HG03064 (cell line): ENCODE measurements around the gene PKDREJ.
"Not testable (repeated sequence)": the region's sequence is repeated elsewhere in the genome, so short reads cannot be mapped to it uniquely, and the experiment has no call there.

Source experiments
- ATAC-seq: cut with Tn5 transposase; IDR thresholded peaks from one replicate; pipeline ENCODE4 v1.9.1; 2021; ENCODE audit warnings: low read depth; ENCODE audit not compliant: unreplicated experiment

PKDREJ gene

DNA sequence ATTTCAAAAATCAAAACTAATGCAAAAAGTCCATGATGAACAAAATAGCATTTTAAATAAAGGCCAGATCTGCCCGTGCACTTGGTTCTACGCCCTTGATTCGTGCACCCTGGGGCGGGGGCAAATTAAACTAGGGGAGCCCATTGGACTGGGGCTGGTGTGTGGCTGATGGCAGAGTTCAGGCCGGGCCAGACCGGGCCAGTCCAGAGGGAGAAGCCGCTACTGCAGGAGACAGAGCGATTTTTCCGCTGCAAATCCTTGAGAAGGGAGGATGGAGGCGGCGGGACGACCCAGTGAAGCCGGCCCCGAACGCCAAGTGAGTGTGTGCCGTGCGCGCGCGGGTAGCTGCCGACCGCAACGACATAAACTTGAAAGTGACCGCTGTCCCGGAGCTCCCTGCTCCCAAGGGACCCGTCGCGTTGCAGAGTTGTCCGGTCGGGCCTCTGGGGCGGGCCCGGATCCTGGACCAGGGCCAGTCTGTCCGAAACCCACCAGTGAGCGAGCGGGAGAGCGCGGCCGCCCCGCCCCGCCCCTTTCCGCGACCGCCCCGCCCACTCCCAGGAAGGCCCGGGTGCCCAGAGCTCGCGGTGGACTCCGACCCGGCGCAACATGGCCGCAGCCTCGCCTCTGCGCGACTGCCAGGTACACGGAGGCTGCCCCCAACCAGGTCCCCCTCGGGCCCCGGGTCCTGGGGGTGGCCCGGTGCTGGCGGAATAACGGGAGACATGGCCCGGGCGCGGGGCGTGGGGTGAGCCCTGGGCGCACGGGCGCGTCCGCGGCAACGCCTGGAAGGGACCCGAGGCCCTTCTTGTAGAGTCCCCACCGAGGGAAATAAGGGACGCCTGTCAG is 4.5 kb upstream of the PKDREJ start, which contains the start of gene TTC38:
TTC38 (plus strand) TSS at position 578 of the 849 bp plus-strand sequence; CDS start at position 610, 32 bp downstream.
- no peak for ATAC-seq

DNA sequence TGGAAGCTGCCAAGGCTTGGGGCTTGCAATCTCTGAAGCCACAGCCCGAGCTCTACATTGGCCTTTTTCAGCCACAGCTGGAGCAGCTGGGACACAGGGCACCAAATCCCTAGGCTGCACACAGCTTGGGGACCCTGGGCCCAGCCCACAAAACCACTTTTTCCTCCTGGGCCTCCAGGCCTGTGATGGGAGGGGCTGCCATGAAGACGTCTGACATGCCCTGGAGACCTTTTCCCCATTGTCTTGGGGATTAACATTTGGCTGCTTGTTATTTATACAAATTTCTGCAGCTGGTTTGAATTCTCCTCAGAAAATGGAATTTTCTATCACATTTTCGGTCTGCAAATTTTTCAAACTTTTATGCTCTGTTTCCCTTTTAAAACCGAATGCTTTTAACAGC is 2.5 kb upstream of the PKDREJ start:
- ATAC-seq = not testable (repeated sequence)

DNA sequence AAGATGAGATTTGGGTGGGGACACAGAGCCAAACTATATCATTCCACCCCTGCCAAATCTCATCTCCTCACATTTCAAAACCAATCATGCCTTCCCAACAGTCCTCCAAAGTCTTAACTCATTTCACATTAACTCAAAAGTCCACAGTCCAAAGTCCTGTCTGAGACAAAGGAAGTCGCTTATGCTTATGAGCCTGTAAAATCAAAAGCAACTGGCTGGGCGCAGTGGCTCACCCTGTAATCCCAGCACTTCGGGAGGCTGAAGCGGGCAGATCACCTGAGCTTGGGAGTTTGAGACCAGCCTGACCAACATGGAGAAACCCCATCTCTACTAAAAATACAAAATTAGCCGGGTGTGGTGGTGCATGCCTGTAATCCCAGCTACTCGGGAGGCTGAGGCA is 1.4 kb upstream of the PKDREJ start:
- not testable (repeated sequence) for ATAC-seq

DNA sequence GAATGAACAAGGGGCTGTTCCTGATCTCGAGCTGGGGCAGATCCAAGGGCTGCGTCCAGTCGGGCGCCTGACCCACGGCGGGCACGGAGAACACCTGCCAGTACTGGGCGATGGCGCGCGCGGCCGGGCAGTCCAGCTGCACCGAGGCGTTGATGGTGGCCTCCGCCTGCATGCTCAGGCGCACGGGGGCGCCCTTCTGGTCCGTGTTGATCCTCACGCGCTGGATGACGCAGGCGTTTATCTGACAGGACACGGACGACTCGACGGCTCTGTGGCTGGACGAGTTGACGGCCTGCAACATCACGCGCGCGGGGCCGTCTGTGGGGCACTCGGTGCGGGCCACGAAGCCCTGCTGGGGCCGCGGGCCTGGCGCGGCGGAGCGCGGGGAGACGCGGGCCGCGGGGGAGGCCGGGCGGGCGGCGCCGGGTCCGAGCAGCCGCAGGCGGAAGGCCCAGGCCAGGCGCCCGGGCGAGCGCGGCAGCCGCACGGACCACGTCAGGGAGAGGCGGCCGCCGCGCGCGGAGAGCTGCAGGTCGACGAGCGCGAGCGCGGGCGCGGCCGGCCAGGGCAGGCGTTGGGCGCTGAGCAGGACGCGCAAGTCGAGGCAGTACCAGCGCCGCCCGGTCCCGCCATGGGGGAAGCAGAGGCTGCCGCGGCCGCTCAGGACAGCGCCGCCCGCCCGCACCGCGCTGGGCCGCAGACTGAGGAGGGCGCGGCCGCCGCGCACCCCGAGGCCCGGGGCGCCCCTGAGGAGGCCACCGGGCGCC is 511 bp downstream of the PKDREJ start:
- ATAC-seq = no peak

DNA sequence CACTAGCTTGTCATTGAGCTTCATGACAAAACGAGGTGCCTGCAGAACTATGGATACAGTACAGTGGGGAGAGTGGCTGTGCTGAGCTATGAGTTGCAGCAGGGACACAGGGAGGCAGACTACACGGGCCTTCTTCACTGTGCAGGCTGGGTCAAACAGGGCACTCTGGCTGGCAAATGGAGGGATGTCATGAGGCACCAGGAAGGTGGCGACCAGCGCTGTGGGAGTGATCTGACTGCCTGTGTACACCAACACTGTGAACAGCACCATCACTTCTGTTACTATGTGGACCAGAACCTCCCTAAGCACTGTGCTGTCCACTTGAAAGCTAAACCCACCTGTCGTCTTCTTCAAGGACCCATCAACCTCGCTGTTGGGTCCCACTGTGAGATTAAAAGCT is 3.1 kb downstream of the PKDREJ start:
- no peak for ATAC-seq

DNA sequence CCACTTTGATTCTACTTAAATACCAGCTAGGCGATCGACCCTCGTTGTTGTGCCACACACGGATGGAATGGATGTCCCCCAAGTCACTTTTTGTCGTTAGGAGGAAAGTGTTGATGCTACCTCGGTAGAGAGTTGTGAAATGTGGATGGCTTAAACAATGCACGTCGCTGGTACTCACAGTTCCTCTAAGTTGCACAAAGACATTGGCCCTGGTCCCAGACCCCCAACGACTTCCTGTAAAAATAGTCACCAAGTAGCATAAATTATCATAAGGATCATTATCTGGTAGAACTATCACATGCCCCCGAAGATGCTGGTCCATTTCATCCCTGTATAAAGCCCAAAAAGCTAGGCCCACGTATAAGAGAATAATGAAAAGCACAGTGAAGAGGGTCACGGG is 3.8 kb downstream of the PKDREJ start:
- no peak for ATAC-seq

DNA sequence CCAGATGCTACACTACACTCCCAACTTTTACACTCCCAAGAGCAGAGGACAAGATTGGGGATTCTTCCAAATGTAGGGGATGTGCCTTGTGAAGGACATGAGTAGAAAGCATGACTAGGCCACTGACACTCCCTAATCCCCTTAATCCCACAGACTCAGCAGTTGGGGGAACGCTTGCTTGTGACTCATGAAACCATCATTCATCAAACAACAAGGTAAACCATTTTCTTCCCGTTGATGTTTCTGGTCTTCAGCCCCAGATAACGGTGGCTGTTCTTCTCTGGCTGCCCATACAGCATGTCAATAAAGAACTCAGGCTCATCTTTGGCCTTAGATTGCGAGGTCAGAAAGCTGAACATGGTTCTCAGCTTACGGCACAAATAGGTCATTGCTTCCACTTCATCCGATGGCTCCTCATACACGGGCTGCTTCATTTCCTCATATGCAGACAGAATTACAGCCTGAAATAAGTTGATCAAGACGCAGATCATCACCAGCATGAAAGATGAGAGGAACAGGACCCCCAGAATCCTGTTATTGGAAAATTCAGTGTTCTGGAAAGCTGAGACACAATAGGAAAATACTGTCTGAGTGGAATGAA is 6.7 kb downstream of the PKDREJ start:
- ATAC-seq = no peak

DNA sequence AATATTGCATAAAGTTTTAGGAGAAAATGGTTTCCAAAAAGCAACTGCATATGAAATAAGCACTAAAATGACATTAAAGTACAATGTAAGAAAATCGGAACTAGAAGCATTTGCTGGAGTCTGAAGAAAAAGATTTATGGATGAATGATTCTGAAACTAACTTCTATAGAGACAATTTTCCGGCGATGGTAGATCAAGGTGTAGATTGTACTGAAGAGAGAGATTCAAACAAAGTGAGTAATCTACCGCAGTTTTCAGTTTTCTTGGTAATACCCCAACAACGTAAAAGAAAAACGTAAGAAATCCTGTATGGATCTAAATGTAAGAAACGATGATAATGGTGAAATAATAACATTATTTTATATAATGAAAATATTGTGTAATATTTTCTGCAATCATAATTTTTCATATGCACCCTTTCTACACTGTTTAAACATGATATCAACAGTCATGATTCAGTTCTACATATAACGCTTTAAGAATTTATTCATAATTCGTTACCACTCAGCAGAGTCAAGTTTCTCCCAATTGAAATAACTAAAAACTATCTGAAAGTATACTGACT is 11.2 kb downstream of the PKDREJ start:
- ATAC-seq = no peak

DNA sequence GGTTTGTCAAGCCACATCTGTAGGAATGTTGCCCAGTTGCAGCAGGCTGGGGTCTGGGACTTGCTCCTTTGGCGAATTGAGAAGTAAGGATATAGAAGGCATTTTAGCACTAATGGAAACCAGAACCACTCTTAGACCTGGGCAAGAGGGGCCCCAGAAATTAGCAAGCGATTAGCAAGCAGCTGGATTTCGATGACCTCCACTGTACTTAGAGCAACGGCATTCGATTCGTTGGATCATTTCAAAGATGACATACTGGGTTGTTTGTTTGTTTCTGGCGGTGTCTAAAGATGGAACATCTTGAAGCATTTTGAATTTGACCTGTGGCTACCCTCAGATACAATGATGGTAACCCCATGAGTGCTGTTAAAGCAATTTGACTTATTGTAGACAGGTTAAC is 11.9 kb downstream of the PKDREJ start:
- no peak for ATAC-seq

DNA sequence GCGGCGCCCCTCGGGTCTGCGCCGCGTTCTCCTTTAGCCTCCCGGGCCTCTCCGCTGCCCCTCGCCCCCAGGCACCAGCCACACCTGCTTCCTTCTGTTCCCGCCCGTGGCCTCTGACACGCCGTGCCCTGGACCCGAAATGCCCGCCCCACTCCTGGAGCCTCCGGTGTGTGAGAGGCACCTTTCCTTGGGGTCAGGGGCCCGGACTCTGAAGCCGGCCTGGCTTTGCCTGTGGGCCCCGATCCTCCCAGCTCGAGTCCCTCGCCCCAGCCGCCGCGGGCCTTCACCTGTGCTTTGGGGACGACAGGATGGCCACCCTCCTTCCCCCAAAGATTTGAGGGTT is 12.4 kb downstream of the PKDREJ start:
- no peak for ATAC-seq

DNA sequence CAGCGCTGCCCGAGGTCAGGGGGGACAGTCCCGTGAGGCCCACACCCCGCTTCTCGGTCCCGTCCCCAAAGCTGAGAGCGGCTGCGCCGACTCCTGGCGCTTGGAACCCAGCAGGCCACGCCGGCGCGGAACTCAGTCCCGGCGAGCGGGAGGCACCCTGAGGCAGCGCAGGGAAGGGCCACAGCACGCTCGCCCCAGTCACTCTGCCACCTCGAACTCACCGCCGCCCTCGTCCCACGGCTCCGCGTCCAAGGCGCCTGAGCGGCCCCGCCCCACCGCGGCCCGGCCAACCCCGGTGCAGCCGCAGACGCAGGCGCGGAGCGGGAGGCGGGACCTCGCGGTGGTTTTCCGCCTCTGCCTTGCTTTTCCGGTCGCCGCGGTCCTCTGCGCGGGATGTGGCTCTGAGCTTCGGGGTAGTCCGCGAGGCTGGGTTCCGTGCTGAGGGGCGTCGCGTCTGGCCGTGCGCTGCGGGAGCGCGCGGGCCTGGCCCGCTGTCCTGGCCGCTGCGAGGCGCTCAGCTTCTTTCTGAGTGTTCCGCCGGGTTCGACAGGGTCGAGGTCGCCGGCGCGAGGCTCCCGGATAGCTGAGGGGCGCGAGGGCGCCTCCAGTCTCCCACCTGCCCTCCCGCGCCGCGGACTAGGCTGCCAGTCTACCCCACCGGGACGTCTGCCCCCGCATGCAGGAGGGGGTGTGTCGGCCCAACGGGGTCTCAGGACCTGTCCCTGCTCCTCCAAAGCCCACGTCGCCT is 12.9 kb downstream of the PKDREJ start, which contains the start of gene CDPF1:
CDPF1 (minus strand) TSS at position 259 of the 748 bp plus-strand sequence. CDS start 2,009 bp downstream, outside the sequence.
- peak; percentile 68 for ATAC-seq

DNA sequence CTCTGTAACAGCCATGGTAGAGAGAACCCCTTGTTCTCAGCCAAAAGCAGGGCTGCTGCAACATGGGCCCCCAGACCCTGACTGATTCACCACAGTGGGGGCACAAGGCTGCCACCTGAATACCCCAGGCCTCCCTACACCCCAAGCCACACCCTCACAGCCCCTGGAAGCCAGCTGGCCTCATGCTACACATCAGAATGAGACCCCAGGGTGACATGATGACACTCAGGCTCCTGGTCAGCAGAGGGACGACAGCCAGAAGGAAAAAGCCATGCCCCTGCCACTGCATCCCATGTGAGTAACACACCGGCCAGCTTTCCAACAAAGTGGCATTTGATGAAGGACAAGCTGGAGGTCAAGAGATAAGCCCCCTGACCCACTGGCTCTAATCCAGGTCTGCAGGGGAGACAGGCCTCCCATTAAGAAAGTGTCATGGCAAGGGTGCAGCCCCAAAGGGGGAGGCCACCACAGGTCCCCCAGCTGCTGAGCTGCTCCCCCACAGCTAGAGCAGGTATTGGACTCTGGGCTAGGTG is 15.6 kb downstream of the PKDREJ start:
- ATAC-seq = no peak

DNA sequence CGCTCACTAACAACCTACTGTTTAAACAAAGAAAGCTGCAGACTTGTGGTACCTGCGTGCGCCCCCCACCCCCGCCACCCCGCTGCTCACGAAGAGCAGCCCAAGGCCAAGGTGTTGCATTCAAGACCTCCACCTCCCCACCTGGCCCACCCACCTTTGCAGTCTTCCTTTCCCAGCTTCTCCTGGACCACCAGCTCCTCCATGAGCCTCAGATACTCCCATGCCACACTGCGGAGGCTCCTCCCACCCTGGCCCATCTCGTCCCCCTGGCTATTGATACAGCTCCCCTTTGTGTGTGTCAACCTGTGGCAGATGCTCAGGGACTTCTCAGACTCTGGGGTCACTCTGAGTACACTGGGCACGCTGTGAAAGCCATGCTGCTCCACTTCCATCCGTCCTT is 17.0 kb downstream of the PKDREJ start:
- ATAC-seq = no peak

DNA sequence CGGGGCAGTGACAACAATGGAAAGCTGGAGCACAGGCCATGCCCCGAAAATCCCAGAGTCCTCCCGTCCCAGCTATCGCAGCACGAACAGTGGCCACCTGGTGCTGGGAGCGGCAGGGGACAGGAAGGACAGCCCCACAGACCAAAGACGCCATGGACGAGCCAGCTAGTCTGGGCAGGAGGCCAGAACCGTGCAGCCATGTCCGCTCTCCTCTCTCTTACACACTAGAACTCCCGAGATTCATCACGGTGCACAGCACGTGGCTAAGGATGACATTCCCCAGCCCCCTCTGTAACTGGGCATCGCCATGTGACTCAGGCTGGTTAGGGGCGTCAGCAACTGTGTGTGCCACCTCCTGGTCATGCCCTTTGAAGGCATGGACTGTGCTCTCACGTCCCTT is 17.6 kb downstream of the PKDREJ start:
- ATAC-seq = no peak

DNA sequence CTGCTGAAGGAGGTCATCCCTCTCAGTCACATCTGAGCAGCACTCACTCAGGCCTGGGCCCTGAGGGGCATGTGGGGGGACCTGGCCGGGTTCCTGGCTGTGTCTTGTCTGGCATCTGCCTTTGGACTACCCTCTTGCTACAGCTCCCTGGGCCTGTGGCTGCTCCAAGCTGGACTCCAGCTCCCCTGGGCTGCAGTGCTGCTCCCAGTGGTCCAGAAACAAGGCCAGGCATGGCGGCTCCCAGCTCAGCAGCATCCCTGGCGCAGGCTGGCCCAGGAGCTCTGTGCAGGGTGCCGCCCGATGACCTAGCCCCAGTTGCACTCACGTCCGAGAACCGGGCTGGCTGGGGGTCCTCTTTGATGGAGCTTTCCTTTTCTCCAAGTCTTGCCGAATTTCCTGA is 18.4 kb downstream of the PKDREJ start:
- ATAC-seq = no peak

DNA sequence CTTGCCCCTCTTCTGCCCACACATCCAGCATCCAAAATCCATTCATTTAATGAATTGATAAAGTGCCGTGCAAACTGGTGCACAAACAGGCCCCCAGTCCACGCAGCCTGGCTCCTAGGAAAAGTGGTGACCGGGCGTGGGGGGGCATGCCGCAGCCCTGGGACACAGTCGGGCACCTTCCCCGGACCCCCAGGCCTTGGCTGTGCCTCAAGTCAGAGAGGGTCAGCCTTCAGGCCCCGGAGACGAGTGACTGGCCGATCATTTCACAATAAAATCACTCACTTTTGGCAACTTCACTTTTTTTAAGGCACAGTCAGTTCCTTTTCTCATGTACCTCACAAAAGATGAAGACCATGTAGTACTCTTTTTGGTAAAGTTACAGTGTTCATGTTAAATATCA is 21.1 kb downstream of the PKDREJ start:
- ATAC-seq = no peak

DNA sequence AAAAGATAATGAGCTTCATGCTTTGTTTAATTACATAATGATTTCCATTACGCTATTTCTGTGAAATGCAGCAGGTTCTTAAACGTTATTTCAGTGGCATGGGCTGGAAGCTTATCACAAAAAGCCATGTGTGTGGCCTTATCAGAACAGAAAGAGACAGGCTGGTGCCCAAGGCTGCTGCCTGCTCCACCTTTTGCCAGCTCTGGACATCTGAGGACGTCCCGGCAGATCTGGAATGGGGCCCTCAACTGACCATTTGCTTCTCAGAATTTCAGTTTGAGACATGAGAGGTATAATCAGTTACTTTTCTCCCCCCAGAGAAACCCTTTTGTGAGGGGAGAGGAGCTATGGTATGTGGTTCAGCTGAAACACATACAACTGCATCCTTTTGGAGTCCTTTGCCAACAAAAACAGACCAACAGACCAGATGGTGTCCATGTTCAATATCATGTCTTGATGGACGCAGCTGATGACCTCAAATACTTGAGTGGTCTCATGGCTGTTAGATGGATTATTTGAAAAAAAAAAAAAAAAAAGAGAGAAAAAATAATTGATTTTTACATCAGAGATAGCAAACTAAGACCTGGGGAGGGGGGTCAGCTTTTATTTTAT is 21.6 kb downstream of the PKDREJ start:
- no peak for ATAC-seq

DNA sequence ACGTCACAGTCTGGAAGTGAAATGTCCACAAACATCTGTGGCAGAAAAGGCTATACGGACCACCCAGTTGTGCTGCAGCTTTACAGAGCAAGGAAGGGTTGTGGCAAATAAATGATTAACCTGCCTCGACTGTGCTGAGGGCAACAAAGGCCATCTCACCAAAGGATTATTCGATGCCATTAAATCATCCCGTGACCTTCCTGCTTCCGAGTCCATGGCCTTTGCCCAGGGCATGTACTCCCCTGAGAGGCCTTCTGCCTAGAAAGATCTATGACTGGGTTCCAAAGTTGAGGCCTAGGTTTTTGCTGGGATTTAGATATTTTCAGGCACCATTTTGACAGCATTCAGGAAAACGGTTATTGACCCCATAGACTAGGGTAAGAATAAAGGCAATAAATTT is 22.2 kb downstream of the PKDREJ start:
- ATAC-seq = no peak

DNA sequence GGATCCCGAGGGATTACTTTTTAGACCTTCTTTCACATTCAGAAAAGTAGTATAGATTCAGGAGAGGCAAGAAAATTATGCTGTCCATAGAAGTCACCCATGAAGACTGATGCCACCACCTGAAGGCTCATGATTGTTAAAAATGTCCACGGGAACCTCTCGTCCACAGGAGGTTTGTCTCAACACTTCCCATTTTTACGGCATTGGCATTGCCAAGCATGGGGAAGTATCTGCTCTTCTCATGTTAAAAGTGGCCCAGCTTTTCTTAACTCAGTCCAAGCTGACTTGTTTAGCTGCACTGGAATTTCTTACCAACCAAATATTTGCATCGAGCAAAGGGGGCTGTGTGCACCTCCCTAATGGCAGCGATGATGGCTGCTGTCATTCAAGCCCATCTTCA is 22.6 kb downstream of the PKDREJ start:
- no peak for ATAC-seq

DNA sequence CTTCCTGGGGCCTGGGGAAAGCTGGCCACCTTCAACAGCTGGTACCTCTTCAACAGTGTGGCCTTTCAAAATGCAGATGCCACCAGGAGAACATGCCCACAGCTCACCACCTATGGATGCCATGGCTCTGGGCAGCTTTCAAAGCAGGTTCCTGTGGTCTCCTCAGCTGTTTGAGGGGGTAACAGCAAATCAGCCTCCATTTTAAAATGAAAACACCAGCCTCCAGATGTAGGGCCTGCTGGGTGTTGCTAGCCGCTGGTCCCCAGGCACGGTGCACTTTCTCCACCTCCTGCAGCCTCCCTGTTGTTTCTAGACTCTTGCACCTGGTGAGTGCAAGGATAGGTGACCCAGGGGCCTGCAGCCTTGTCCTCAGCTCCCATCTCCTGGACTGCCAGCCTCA is 23.1 kb downstream of the PKDREJ start:
- ATAC-seq = no peak
